ENCODE results near the gene CEP128.

Gene CEP128

GRCh38 chr14:80868260-80868659 is 73.3 kb downstream of the CEP128 start:
- no peak for DNase-seq

GRCh38 chr14:80867798-80868197 is 73.7 kb downstream of the CEP128 start:
- DNase-seq = no peak

- DNase-seq = no peak
Observed at GRCh38 chr14:80867091-80867490, 74.4 kb downstream of the CEP128 start.

GRCh38 chr14:80865565-80865964 is 76.0 kb downstream of the CEP128 start:
- no peak for DNase-seq

GRCh38 chr14:80862983-80863382 is 78.6 kb downstream of the CEP128 start:
- no peak for DNase-seq

GRCh38 chr14:80862541-80862940 is 79.0 kb downstream of the CEP128 start:
- DNase-seq = no peak

GRCh38 chr14:80850197-80850814 is 91.2 kb downstream of the CEP128 start:
- DNase-seq = no peak

- DNase-seq = no peak
Observed at GRCh38 chr14:80847070-80847469, 94.5 kb downstream of the CEP128 start.

GRCh38 chr14:80845856-80846255 is 95.7 kb downstream of the CEP128 start:
- DNase-seq = no peak

GRCh38 chr14:80844872-80845271 is 96.7 kb downstream of the CEP128 start:
- no peak for DNase-seq

GRCh38 chr14:80839743-80840142 is 101.8 kb downstream of the CEP128 start:
- DNase-seq = no peak

- DNase-seq = no peak
Observed at GRCh38 chr14:80809663-80810062, 131.9 kb downstream of the CEP128 start.

- no peak for DNase-seq
Observed at GRCh38 chr14:80805136-80805535, 136.4 kb downstream of the CEP128 start.

GRCh38 chr14:80798878-80799277 is 142.7 kb downstream of the CEP128 start:
- no peak for DNase-seq

GRCh38 chr14:80798211-80798610 is 143.3 kb downstream of the CEP128 start:
- no peak for DNase-seq

- DNase-seq = no peak
Observed at GRCh38 chr14:80792771-80793170, 148.8 kb downstream of the CEP128 start.

GRCh38 chr14:80787876-80788275 is 153.7 kb downstream of the CEP128 start:
- no peak for DNase-seq

GRCh38 chr14:80784820-80785219 is 156.7 kb downstream of the CEP128 start:
- DNase-seq = no peak

GRCh38 chr14:80781972-80782367 is 159.6 kb downstream of the CEP128 start:
- no peak for DNase-seq

- DNase-seq = no peak
Observed at GRCh38 chr14:80780500-80780899, 161.0 kb downstream of the CEP128 start.

GRCh38 chr14:80776657-80777056 is 164.9 kb downstream of the CEP128 start:
- DNase-seq = no peak

GRCh38 chr14:80776186-80776585 is 165.4 kb downstream of the CEP128 start:
- DNase-seq = no peak

- DNase-seq = no peak
Observed at GRCh38 chr14:80772504-80772903, 169.0 kb downstream of the CEP128 start.

- DNase-seq = no peak
Observed at GRCh38 chr14:80771201-80771600, 170.3 kb downstream of the CEP128 start.

- no peak for DNase-seq
Observed at GRCh38 chr14:80770114-80770908, 171.2 kb downstream of the CEP128 start.
